Smooth muscle cell (in vitro differentiated cells): Measurements from ENCODE around the gene CCNY. TPM values are rescaled to one million over a fixed set of nuclear protein-coding genes. Genes with fewer than 3 reads are reported as not detected.

Source experiments
- DNase-seq: peaks from one replicate; lab custom pipeline; 2025; ENCODE audit not compliant: unreplicated experiment; lab: John Stamatoyannopoulos, UW
- H2AFZ ChIP-seq: fragments of 200-600 bp; sonication (generic); 2 replicates; pipeline ENCODE4 v1.6.0; 2016; ENCODE audit warnings: antibody characterized with exemption, low read depth, mild to moderate bottlenecking
- H3F3A ChIP-seq: fragments of 200-600 bp; sonication (generic); 2 replicates; pipeline ENCODE4 v1.6.0; 2017; ENCODE audit warnings: antibody characterized with exemption, low read depth
- H3K27ac ChIP-seq: fragments of 200-600 bp; sonication (generic); 2 replicates; pipeline ENCODE4 v1.5.1; 2016; ENCODE audit warnings: low read depth, mild to moderate bottlenecking
- H3K27me3 ChIP-seq: fragments of 200-600 bp; sonication (generic); 2 replicates; pipeline ENCODE4 v1.6.1; 2016; ENCODE audit warnings: low read depth, mild to moderate bottlenecking
- H3K36me3 ChIP-seq: fragments of 200-600 bp; sonication (generic); 2 replicates; pipeline ENCODE4 v1.5.1; 2016; ENCODE audit warnings: low read depth
- H3K4me1 ChIP-seq: fragments of 200-600 bp; sonication (generic); 2 replicates; pipeline ENCODE4 v1.5.1; 2016; ENCODE audit warnings: low read depth
- H3K4me2 ChIP-seq: fragments of 200-600 bp; sonication (generic); 2 replicates; pipeline ENCODE4 v1.6.0; 2016; ENCODE audit warnings: mild to moderate bottlenecking
- H3K4me3 ChIP-seq: fragments of 200-600 bp; sonication (generic); 2 replicates; pipeline ENCODE4 v1.5.1; 2016; ENCODE audit warnings: mild to moderate bottlenecking
- H3K79me2 ChIP-seq: fragments of 200-600 bp; sonication (generic); 2 replicates; pipeline ENCODE4 v1.6.0; 2016; ENCODE audit warnings: low read depth, mild to moderate bottlenecking
- H3K9ac ChIP-seq: fragments of 200-600 bp; sonication (generic); 2 replicates; pipeline ENCODE4 v1.6.0; 2016; ENCODE audit warnings: low read depth
- H3K9me3 ChIP-seq: fragments of 200-600 bp; sonication (generic); replicated peaks from 2 replicates; pipeline ENCODE4 v1.5.1; 2016; ENCODE audit warnings: low read depth
- H4K20me1 ChIP-seq: fragments of 200-600 bp; sonication (generic); 2 replicates; pipeline ENCODE4 v1.6.0; 2016; ENCODE audit warnings: low read depth
- WGBS: methylation state at CpG from one replicate; pipeline ENCODE4 v1.1.7; 2016; ENCODE audit warnings: low lambda C conversion rate; 5-methylcytosine and 5-hydroxymethylcytosine counted together
- polyA plus RNA-seq: library from polyadenylated mRNA; unstranded; fragments of >200 nt; fragmentation: Nextera tagmentation; extraction: Ambion mirVana; gene quantifications from 2 replicates; pipeline ENCODE4 v1.2.1, GENCODE V29; 2016
- total RNA-seq: library from RNA; depleted of rRNA; stranded (reverse); fragments of >200 nt; gene quantifications from 2 replicates; pipeline ENCODE4 v1.2.3, GENCODE V29; 2014
- TF ChIP-seq, protein P1 (sequence below): fragments of 200-600 bp; sonication (generic); IDR thresholded peaks from 2 replicates; pipeline ENCODE4 v1.5.1; 2017; ENCODE audit warnings: borderline replicate concordance, mild to moderate bottlenecking, antibody characterized with exemption; ENCODE audit not compliant: insufficient read depth, poor library complexity, severe bottlenecking

The CCNY gene
- total and polyA plus RNA-seq, 2 experiments from 2014 or later: 46.9 to 57.5 TPM

DNA sequence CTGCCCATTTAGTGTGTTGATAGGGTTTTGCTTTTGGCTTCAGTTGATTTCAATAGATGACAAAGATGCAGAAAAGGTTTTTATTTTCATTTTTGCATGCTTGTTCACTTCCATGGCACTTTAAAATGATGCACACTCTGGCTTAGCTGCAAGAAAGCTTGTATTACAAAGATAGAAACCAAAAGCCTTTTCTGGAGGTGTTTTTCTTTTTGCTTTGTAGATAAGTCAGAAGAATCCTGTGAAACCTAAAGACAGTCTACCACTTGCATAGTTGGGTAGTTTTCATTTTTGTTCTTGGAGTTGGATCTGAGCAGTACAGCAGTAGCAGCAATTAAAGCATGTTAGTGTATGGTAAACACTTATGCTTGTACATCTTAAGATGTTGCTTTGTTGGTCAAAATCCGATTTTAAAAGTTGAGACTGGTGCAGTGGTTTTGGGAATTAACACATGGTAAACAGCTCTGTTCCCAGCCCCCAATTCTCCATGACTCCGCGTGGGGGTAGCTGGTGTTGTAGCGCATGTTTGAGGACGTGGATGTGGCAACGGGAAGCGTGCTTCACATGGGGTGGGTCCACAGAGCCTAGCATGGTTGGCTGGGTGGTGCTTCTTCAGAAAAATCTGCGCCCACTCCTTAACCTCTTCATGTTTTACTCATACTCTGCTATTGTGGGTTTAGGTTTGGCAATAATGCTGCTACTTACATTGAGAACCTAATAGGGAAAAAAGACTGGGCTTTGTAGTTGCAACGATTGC, 19.8 kb downstream of the CCNY start:
- Histone ChIP-seq H3K9me3 (no peaks in the 10 kb centered on the region), H3K4me3 (no peak overlapping the region), H3K4me1 (peaks cover 11% of the 10 kb centered on the region), H2AFZ (no peak overlapping the region), H4K20me1 (peaks cover 96% of the 10 kb centered on the region), H3K4me2 (peak overlapping the region; percentile 62), H3K9ac (no peak overlapping the region), H3K27ac (peak overlapping the region; percentile 38), H3K27me3 (no peaks in the 10 kb centered on the region), H3K36me3 (no peaks in the 10 kb centered on the region), H3K79me2 (peaks cover 87% of the 10 kb centered on the region), H3F3A (peaks cover 10% of the 10 kb centered on the region)
- 56% methylated on average over 9 of the region's 9 CpGs for WGBS
- TF ChIP-seq, protein P1, sequence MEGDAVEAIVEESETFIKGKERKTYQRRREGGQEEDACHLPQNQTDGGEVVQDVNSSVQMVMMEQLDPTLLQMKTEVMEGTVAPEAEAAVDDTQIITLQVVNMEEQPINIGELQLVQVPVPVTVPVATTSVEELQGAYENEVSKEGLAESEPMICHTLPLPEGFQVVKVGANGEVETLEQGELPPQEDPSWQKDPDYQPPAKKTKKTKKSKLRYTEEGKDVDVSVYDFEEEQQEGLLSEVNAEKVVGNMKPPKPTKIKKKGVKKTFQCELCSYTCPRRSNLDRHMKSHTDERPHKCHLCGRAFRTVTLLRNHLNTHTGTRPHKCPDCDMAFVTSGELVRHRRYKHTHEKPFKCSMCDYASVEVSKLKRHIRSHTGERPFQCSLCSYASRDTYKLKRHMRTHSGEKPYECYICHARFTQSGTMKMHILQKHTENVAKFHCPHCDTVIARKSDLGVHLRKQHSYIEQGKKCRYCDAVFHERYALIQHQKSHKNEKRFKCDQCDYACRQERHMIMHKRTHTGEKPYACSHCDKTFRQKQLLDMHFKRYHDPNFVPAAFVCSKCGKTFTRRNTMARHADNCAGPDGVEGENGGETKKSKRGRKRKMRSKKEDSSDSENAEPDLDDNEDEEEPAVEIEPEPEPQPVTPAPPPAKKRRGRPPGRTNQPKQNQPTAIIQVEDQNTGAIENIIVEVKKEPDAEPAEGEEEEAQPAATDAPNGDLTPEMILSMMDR: no peak
- DNase-seq: no peak

DNA sequence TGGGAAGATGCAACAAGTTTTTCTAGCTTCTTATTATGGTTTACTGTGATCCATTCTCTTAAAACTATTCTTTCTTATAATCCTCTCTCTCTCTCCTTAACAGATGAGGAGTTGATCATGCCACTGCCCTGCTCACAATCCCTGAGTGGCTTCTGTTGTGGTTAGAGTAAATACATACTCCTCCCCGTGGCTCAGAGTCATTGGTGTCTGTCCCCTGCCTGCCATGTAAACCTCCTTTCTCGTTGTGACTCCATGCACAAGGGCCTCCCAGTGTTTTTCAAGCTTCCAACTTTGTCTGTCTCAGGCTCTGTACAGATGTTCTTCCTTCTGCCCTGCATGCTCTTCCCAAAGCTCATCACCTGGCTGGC, 20.4 kb downstream of the CCNY start:
- H3K4me3 ChIP-seq: no peak overlapping the region
- no peak for DNase-seq
- H3K27me3 ChIP-seq: no peaks in the 10 kb centered on the region
- H3K36me3 ChIP-seq: no peaks in the 10 kb centered on the region
- H4K20me1 ChIP-seq: peaks cover 96% of the 10 kb centered on the region
- H3K9me3 ChIP-seq: no peaks in the 10 kb centered on the region
- no peak overlapping the region for H3K9ac ChIP-seq
- peaks cover 87% of the 10 kb centered on the region for H3K79me2 ChIP-seq
- H3K27ac ChIP-seq: peak overlapping the region; percentile 38
- WGBS: 39% methylated on average over 2 of the region's 2 CpGs
- H3K4me2 ChIP-seq: peak overlapping the region; percentile 62
- TF ChIP-seq, protein P1: no peak
- peaks cover 11% of the 10 kb centered on the region for H3K4me1 ChIP-seq
- no peak overlapping the region for H2AFZ ChIP-seq
- peaks cover 10% of the 10 kb centered on the region for H3F3A ChIP-seq

DNA sequence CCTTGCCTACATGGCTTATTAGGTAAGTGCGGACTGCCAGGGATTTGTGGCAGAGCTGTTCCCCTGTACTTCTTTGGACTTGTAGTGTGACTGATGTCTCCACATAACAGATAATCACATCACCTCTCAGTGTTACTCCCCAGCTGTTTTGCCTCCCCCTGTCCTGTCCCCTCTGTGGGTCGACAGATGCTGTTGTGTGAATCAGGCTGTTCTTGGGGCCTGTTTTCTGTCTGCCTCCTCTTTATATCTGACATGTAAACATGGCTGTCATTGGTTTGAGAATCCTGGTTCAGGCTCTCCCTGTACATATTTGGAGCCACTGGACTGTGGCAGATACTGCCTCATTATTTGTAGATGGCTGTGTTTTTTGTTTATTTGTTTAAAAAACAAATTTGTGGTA, 22.7 kb downstream of the CCNY start:
- Histone ChIP-seq H3K79me2 (peaks cover 87% of the 10 kb centered on the region), H3K27me3 (no peaks in the 10 kb centered on the region), H2AFZ (no peak overlapping the region), H3K4me3 (no peak overlapping the region), H3K36me3 (no peaks in the 10 kb centered on the region), H3F3A (peaks cover 10% of the 10 kb centered on the region), H3K9ac (no peak overlapping the region), H3K27ac (no peak overlapping the region), H3K4me2 (no peak overlapping the region), H3K9me3 (no peaks in the 10 kb centered on the region), H4K20me1 (peaks cover 91% of the 10 kb centered on the region), H3K4me1 (peaks cover 11% of the 10 kb centered on the region)
- DNase-seq: no peak
- 50% methylated on average over 2 of the region's 2 CpGs for WGBS
- TF ChIP-seq, protein P1: no peak

- no peak overlapping the region for H2AFZ ChIP-seq
- H3K27ac ChIP-seq: no peak overlapping the region
- no peak overlapping the region for H3K4me2 ChIP-seq
- peaks cover 91% of the 10 kb centered on the region for H4K20me1 ChIP-seq
- TF ChIP-seq, protein P1: no peak
- H3F3A ChIP-seq: peaks cover 10% of the 10 kb centered on the region
- no peak overlapping the region for H3K4me3 ChIP-seq
- no peak for DNase-seq
- H3K36me3 ChIP-seq: no peaks in the 10 kb centered on the region
- no peaks in the 10 kb centered on the region for H3K9me3 ChIP-seq
- no peaks in the 10 kb centered on the region for H3K27me3 ChIP-seq
- H3K4me1 ChIP-seq: peaks cover 11% of the 10 kb centered on the region
- no peak overlapping the region for H3K9ac ChIP-seq
- peaks cover 86% of the 10 kb centered on the region for H3K79me2 ChIP-seq
- whole genome bisulfite sequencing: 99% methylated on average over 4 of the region's 4 CpGs
These were observed 23.6 kb downstream of the CCNY start for GRCh38 chr10:35359873-35360272.
